H9 (cell line): Measurements from ENCODE around the gene SMARCA2. TPM values are rescaled to one million over a fixed set of nuclear protein-coding genes. Genes with fewer than 3 reads are reported as not detected.

Source experiments
- DNase-seq: peaks from one replicate; pipeline ENCODE4 v3.0.0-alpha.2; 2017
- H2AFZ ChIP-seq: one replicate; pipeline ENCODE4 v1.6.1; 2013; ENCODE audit warnings: mild to moderate bottlenecking, low read length, control low read depth, moderate library complexity
- H2AK5ac ChIP-seq: 2 replicates; pipeline ENCODE4 v1.6.1; 2013; ENCODE audit warnings: low read length, control low read depth, mixed read lengths; ENCODE audit not compliant: insufficient read length
- H2BK120ac ChIP-seq: one replicate; pipeline ENCODE4 v1.6.1; 2013; ENCODE audit warnings: low read depth, mild to moderate bottlenecking, low read length, control low read depth, inconsistent platforms; ENCODE audit not compliant: poor library complexity, severe bottlenecking
- H2BK12ac ChIP-seq: 2 replicates; pipeline ENCODE4 v1.6.1; 2013; ENCODE audit warnings: low read length, control low read depth, mixed read lengths, low read depth; ENCODE audit not compliant: insufficient read length
- H2BK15ac ChIP-seq: 2 replicates; pipeline ENCODE4 v1.6.1; 2013; ENCODE audit warnings: low read depth, low read length, control low read depth
- H2BK20ac ChIP-seq: one replicate; pipeline ENCODE4 v1.6.1; 2013; ENCODE audit warnings: low read depth, mild to moderate bottlenecking, low read length, control low read depth, inconsistent platforms; ENCODE audit not compliant: poor library complexity, severe bottlenecking
- H2BK5ac ChIP-seq: 2 replicates; pipeline ENCODE4 v1.6.1; 2013; ENCODE audit warnings: low read length, control low read depth, mixed read lengths; ENCODE audit not compliant: insufficient read length
- H3K14ac ChIP-seq: 2 replicates; pipeline ENCODE4 v1.6.1; 2013; ENCODE audit warnings: low read length, control low read depth; ENCODE audit not compliant: insufficient read depth
- H3K18ac ChIP-seq: 2 replicates; pipeline ENCODE4 v1.6.1; 2013; ENCODE audit warnings: low read depth, mild to moderate bottlenecking, mixed read lengths, low read length, control low read depth; ENCODE audit not compliant: insufficient read length
- H3K23ac ChIP-seq: 2 replicates; pipeline ENCODE4 v1.6.1; 2013; ENCODE audit warnings: low read length, control low read depth, mixed read lengths, low read depth; ENCODE audit not compliant: insufficient read length
- H3K23me2 ChIP-seq: 2 replicates; pipeline ENCODE4 v1.6.1; 2013; ENCODE audit warnings: low read depth, mild to moderate bottlenecking, mixed read lengths, low read length, control low read depth; ENCODE audit not compliant: insufficient read length, poor library complexity, severe bottlenecking
- H3K27ac ChIP-seq: 2 replicates; pipeline ENCODE4 v1.5.1; 2013; ENCODE audit warnings: low read length, control low read depth, mixed read lengths, low read depth; ENCODE audit not compliant: insufficient read length
- H3K27me3 ChIP-seq: 2 replicates; pipeline ENCODE4 v1.6.1; 2013; ENCODE audit warnings: low read length, control low read depth, inconsistent platforms; ENCODE audit not compliant: insufficient read depth
- H3K4ac ChIP-seq: 2 replicates; pipeline ENCODE4 v1.6.1; 2013; ENCODE audit warnings: low read depth, mild to moderate bottlenecking, control low read depth, inconsistent platforms, low read length, moderate library complexity
- H3K4me1 ChIP-seq: 2 replicates; pipeline ENCODE4 v1.6.1; 2013; ENCODE audit warnings: low read length, control low read depth, inconsistent platforms; ENCODE audit not compliant: insufficient read depth
- H3K4me2 ChIP-seq: 2 replicates; pipeline ENCODE4 v1.6.1; 2013; ENCODE audit warnings: low read length, control low read depth, mixed read lengths; ENCODE audit not compliant: insufficient read length, insufficient read depth
- H3K56ac ChIP-seq: 2 replicates; pipeline ENCODE4 v1.6.1; 2013; ENCODE audit warnings: low read depth, mild to moderate bottlenecking, mixed read lengths, low read length, control low read depth; ENCODE audit not compliant: insufficient read length
- H3K79me1 ChIP-seq: 2 replicates; pipeline ENCODE4 v1.6.1; 2013; ENCODE audit warnings: low read depth, mild to moderate bottlenecking, moderate library complexity, low read length, control low read depth, inconsistent platforms; ENCODE audit not compliant: insufficient read depth, poor library complexity, severe bottlenecking
- H3K79me2 ChIP-seq: 2 replicates; pipeline ENCODE4 v1.6.1; 2013; ENCODE audit warnings: low read length, control low read depth, inconsistent platforms; ENCODE audit not compliant: insufficient read depth
- H3K9ac ChIP-seq: 2 replicates; pipeline ENCODE4 v1.6.1; 2013; ENCODE audit warnings: low read length, control low read depth, mixed read lengths; ENCODE audit not compliant: insufficient read length; ENCODE audit errors: extremely low read depth
- H3K9me3 ChIP-seq: one replicate; pipeline ENCODE4 v1.6.1; 2013; ENCODE audit warnings: low read depth, low read length, inconsistent platforms; ENCODE audit not compliant: control insufficient read depth
- H3T11ph ChIP-seq: one replicate; pipeline ENCODE4 v1.6.1; 2013; ENCODE audit warnings: mild to moderate bottlenecking, low read length, control low read depth, inconsistent platforms
- H4K20me1 ChIP-seq: one replicate; pipeline ENCODE4 v1.6.1; 2013; ENCODE audit not compliant: control insufficient read depth, insufficient read length, insufficient read depth
- H4K5ac ChIP-seq: 2 replicates; pipeline ENCODE4 v1.6.1; 2013; ENCODE audit warnings: low read depth, mild to moderate bottlenecking, mixed read lengths, low read length, control low read depth; ENCODE audit not compliant: insufficient read length
- H4K8ac ChIP-seq: replicated peaks from 2 replicates; pipeline ENCODE4 v1.6.1; 2013; ENCODE audit warnings: low read length, control low read depth, mixed read lengths, low read depth; ENCODE audit not compliant: insufficient read length
- H4K91ac ChIP-seq: 2 replicates; pipeline ENCODE4 v1.6.1; 2013; ENCODE audit warnings: low read depth, mild to moderate bottlenecking, moderate library complexity, mixed read lengths, low read length, control low read depth; ENCODE audit not compliant: insufficient read length
- H3K27ac Mint-ChIP-seq, 3 experiments: 2 replicates in 2 of 3; 3 replicates in 1 of 3; pipeline ENCODE4 v1.8.0; 2020 to 2021; ENCODE audit warnings: mixed read lengths in 3 of 3, mild to moderate bottlenecking in 1 of 3, moderate library complexity in 1 of 3
- H3K27me3 Mint-ChIP-seq: 2 replicates; pipeline ENCODE4 v1.8.0; 2021; ENCODE audit warnings: low read depth, mild to moderate bottlenecking, moderate library complexity, mixed read lengths
- H3K36me3 Mint-ChIP-seq, 3 experiments: 2 replicates in 2 of 3; 3 replicates in 1 of 3; pipeline ENCODE4 v1.8.0; 2020 to 2021; ENCODE audit warnings: low read depth in 3 of 3, mixed read lengths in 3 of 3; ENCODE audit not compliant: insufficient read depth in 1 of 3
- H3K4me1 Mint-ChIP-seq, 2 experiments: 2 replicates each; pipeline ENCODE4 v1.8.0; 2020; ENCODE audit warnings: mixed read lengths in 2 of 2
- H3K4me3 Mint-ChIP-seq, 2 experiments: 2 replicates in 1 of 2; 3 replicates in 1 of 2; pipeline ENCODE4 v1.8.0; 2020 to 2021; ENCODE audit warnings: mild to moderate bottlenecking in 2 of 2, mixed read lengths in 2 of 2, moderate library complexity in 1 of 2
- H3K9me3 Mint-ChIP-seq, 2 experiments: 2 replicates in 1 of 2; 3 replicates in 1 of 2; pipeline ENCODE4 v1.8.0; 2020; ENCODE audit warnings: mild to moderate bottlenecking in 2 of 2, mixed read lengths in 2 of 2, moderate library complexity in 1 of 2
- WGBS: extraction: QIAGEN DNeasy Blood & Tissue Kit; methylation state at CpG from one replicate; pipeline ENCODE4 v1.1.7; 2013; ENCODE audit warnings: missing lambda C conversion rate, low lambda C conversion rate, mixed read lengths; ENCODE audit not compliant: insufficient read length; ENCODE audit errors: extremely low coverage; 5-methylcytosine and 5-hydroxymethylcytosine counted together
- total RNA-seq: library from RNA; stranded (reverse); gene quantifications from 2 replicates; pipeline ENCODE4 v1.2.1, GENCODE V29; 2021
- TF ChIP-seq, protein P1 (sequence below): fragments of 200-600 bp; sonication (generic); conservative IDR thresholded peaks from 3 replicates; pipeline ENCODE4 v1.8.0; 2021; ENCODE audit warnings: antibody characterized with exemption, mild to moderate bottlenecking

Gene SMARCA2
- total RNA-seq, 1 experiment from 2014 or later, result 15.3 TPM

DNA sequence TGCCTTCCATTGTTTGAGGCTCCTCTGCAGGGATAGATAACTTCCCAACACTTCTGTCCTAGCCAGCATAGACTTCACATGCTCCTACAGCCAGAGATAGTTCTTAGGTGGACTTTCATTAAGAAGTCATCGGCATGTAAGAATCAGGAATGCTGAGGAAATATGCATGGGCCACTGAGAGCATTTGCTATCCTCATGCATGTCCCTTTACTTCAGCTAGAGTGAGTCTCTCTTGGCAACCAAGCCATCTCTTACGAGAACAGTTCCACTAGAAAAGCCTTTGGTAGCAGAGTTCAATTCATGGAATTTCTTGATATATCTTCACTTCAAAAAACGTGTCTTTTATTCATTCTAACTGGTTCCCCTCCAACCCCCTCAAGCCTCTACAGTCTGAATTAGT is 202.4 kb downstream of the SMARCA2 start:
- Histone ChIP-seq H3K4ac (no peak overlapping the region), H3K23me2 (no peaks in the 10 kb centered on the region), H3K56ac (no peak overlapping the region), H3K18ac (no peak overlapping the region), H3K4me1 (no peaks in the 10 kb centered on the region), H3K9ac (no peak overlapping the region), H3K27me3 (no peaks in the 10 kb centered on the region), H2AK5ac (no peak overlapping the region), H3K79me2 (no peaks in the 10 kb centered on the region), H3K4me2 (no peak overlapping the region), H3K14ac (no peak overlapping the region), H4K5ac (no peak overlapping the region), H3K27ac (no peak overlapping the region), H2BK120ac (no peak overlapping the region), H2BK5ac (no peak overlapping the region), H3K79me1 (no peaks in the 10 kb centered on the region), H3K9me3 (no peaks in the 10 kb centered on the region), H2BK12ac (no peak overlapping the region), H3K23ac (no peak overlapping the region), H4K20me1 (no peaks in the 10 kb centered on the region), H3T11ph (no peak overlapping the region), H4K8ac (no peak overlapping the region), H2BK20ac (no peak overlapping the region), H2AFZ (no peak overlapping the region), H4K91ac (no peak overlapping the region), H2BK15ac (no peak overlapping the region)
- TF ChIP-seq, protein P1, sequence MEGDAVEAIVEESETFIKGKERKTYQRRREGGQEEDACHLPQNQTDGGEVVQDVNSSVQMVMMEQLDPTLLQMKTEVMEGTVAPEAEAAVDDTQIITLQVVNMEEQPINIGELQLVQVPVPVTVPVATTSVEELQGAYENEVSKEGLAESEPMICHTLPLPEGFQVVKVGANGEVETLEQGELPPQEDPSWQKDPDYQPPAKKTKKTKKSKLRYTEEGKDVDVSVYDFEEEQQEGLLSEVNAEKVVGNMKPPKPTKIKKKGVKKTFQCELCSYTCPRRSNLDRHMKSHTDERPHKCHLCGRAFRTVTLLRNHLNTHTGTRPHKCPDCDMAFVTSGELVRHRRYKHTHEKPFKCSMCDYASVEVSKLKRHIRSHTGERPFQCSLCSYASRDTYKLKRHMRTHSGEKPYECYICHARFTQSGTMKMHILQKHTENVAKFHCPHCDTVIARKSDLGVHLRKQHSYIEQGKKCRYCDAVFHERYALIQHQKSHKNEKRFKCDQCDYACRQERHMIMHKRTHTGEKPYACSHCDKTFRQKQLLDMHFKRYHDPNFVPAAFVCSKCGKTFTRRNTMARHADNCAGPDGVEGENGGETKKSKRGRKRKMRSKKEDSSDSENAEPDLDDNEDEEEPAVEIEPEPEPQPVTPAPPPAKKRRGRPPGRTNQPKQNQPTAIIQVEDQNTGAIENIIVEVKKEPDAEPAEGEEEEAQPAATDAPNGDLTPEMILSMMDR, result no peak
- Mint-ChIP-seq H3K27ac (no peak overlapping the region), H3K9me3 (peaks cover 7% of the 10 kb centered on the region in 2 experiments), H3K4me1 (peaks cover 7 to 9% of the 10 kb centered on the region in 2 experiments), H3K36me3 (peaks cover under 1 to 10% (median 7%) of the 10 kb centered on the region in 3 experiments), H3K4me3 (no peak overlapping the region), H3K27me3 (no peaks in the 10 kb centered on the region)
- DNase-seq, result no peak
- WGBS, result no CpG with 5 or more reads among the region's 3 CpGs
